Skin epidermis (tissue), 12 donors: ENCODE measurements around the gene EVL.

ENCODE experiments used
- H3K27ac ChIP-seq, 21 experiments: fragments of 200-600 bp; sonication (generic) in 11 of 21; one replicate each; pipeline ENCODE4 v1.5.0; 2020; ENCODE audit warnings: mild to moderate bottlenecking in 3 of 21, inconsistent platforms in 2 of 21, moderate library complexity in 2 of 21
- H3K4me3 ChIP-seq, 7 experiments: fragments of 200-600 bp; sonication (generic) in 2 of 7; one replicate each; pipeline ENCODE4 v1.5.0; 2020; ENCODE audit warnings: inconsistent platforms in 2 of 7, mild to moderate bottlenecking in 2 of 7, moderate library complexity in 1 of 7

EVL gene

GRCh38 chr14:100137173-100137572 is 72.0 kb downstream of the EVL start:
- Histone ChIP-seq H3K4me3 (no peak overlapping the region), H3K27ac (no peak overlapping the region)

GRCh38 chr14:100138082-100138787 is 73.0 kb downstream of the EVL start:
- H3K4me3 ChIP-seq = no peak overlapping the region
- H3K27ac ChIP-seq = no peak overlapping the region

- no peak overlapping the region for H3K4me3 ChIP-seq
- H3K27ac ChIP-seq = no peak overlapping the region
These were observed 73.7 kb downstream of the EVL start for GRCh38 chr14:100138955-100139354.

- H3K4me3 ChIP-seq = no peak overlapping the region
- peak overlapping the region in 5 of 21 experiments; percentile 17 to 69 (median 61) for H3K27ac ChIP-seq
These were observed 75.3 kb downstream of the EVL start for GRCh38 chr14:100140452-100141078.

DNA sequence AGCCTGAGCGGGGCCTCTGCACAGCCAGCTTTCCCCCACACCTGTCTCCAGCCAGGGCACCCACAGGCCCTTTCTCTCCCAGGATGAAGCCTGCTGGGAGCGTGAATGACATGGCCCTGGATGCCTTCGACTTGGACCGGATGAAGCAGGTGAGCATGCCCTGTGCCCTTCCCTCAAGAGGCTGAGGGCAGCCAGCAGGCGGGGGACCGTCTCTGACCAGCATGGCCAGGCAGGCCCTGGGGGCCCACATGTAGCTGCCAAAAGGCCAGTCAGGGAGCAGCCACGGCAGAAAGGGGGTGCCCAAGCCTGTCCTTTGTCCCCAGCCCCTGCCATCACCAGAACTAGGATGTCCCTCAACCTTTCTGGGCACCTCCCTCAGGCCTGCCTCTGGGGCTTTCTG is 75.9 kb downstream of the EVL start:
- no peak overlapping the region for H3K4me3 ChIP-seq
- H3K27ac ChIP-seq = peak overlapping the region in 11 of 21 experiments; percentile 9 to 76 (median 49)

DNA sequence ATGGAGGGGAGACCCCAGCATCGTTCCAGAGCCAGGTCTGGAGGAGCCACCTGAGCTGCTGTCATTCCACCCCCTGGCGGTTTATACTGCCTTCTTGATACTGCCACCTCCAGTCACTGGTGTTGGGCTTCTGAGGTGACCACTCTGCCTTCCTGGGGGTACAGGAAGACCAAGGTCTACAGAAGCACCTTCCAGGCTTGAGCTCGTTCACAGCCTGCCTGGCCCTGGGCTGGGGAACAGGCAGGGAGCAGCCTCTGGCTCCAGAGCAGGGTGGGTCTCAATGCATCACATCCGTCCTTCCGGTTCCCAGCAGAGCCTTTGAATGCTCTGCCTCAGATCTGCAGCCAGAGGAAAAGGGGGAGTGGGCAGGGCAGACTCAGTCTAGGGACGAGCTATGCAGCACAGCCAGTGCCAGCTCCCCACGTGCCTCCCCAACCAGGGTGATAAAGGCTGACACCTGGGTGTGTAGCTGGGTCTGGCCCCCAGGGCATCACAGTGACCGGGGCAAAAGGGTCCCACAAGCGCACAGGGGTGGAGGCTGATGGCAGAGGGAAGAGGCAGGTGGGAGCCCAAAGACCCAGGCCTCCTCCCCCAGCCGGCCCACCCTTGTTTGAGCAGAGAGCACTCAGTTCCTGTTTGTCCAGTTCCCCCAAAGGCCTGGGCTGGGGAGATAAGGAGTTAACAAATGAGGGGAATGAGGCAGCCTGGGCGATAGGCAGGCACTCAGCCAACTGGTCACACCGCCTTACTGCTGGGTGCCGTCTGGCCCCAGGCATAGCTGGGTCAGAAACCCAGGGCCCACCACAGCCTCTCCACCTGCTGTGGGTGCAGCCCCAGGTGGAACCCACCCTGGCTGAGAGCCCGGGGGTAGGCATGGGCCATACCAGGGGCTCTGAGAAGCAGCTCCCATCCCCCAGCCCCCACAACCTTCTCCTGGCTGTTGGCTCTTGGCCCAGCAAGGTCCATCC is 77.1 kb downstream of the EVL start:
- H3K27ac ChIP-seq = peak overlapping the region in 16 of 21 experiments; percentile 2 to 76 (median 36)

DNA sequence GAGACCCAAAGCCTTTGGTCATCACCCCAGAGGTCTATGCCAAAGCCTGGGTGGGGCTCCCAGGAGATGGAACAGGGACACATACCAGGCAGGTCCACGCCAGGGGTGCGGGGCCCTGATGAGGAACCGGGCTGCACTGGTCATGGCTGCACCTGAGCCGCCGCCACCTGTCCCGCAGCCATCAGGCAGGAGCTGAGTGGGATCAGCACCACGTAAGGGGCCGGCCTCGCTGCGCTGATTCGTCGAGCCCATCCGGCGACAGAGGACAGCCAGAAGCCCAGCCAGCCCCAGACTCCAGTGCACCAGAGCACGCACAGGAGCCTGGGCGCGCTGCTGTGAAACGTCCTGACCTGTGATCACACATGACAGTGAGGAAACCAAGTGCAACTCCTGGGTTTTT is 78.3 kb downstream of the EVL start:
- no peak overlapping the region for H3K4me3 ChIP-seq
- H3K27ac ChIP-seq = peak overlapping the region in 2 of 21 experiments; percentile 23 to 39

More for the DNA sequence above, 77.1 kb downstream of the EVL start:
- H3K4me3 ChIP-seq = no peak overlapping the region

DNA sequence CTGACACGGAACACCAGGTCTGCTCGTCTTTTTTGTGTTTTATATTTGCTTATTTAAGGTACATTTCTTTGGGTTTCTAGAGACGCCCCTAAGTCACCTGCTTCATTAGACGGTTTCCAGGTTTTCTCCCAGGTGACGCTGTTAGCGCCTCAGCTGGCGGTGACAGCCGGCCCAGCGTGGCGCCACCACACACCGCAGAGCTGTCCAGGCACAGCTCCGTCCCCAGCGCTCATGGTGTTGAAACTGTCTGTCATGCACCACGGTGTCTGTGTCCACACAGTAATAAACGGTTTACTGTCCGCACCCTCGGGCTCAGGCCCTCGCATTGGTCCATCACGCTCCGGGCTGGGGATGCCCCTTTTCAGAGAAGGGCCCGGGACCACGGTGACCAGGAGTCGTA is 78.7 kb downstream of the EVL start:
- no peak overlapping the region for H3K4me3 ChIP-seq

GRCh38 chr14:100144645-100144995 is 79.4 kb downstream of the EVL start:
- Histone ChIP-seq H3K4me3 (no peak overlapping the region), H3K27ac (peak overlapping the region in 1 of 21 experiments; percentile 12)

More for the DNA sequence above, 78.7 kb downstream of the EVL start:
- H3K27ac ChIP-seq = no peak overlapping the region

- H3K4me3 ChIP-seq = no peak overlapping the region
- H3K27ac ChIP-seq = peak overlapping the region in 2 of 21 experiments; percentile 12 to 20
These were observed 79.9 kb downstream of the EVL start for GRCh38 chr14:100144996-100145646.

GRCh38 chr14:100145682-100146464 is 80.7 kb downstream of the EVL start:
- H3K4me3 ChIP-seq = no peak overlapping the region
- no peak overlapping the region for H3K27ac ChIP-seq

- H3K27ac ChIP-seq = no peak overlapping the region
- no peak overlapping the region for H3K4me3 ChIP-seq
These were observed 81.4 kb downstream of the EVL start for GRCh38 chr14:100146531-100147091.

DNA sequence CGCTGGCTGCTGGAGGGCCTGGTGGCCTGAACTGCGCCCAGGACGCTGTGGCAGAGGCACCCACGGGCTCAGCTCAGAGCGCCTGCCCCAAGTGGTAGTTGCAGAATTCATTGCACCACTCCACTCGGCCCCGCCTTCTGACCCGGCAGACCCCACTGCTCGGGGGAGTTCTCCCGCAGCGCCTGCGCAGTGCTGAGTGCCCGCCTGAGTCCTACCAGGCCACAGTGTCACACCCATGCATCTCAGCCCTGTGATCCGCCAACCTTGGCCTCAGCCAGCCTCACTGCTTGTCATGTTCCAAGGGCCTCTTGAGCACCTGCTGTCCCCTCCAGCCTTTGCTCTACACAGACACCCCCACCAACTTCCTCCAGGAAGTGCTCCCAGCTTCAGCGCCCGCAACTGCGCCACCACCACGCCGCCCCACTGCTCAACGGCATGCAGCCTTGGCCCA is 82.0 kb downstream of the EVL start:
- peak overlapping the region in 2 of 21 experiments; percentile 13 to 37 for H3K27ac ChIP-seq
- no peak overlapping the region for H3K4me3 ChIP-seq

GRCh38 chr14:100147691-100148464 is 82.7 kb downstream of the EVL start:
- peak overlapping the region in 2 of 21 experiments; percentile 13 to 37 for H3K27ac ChIP-seq
- no peak overlapping the region for H3K4me3 ChIP-seq

DNA sequence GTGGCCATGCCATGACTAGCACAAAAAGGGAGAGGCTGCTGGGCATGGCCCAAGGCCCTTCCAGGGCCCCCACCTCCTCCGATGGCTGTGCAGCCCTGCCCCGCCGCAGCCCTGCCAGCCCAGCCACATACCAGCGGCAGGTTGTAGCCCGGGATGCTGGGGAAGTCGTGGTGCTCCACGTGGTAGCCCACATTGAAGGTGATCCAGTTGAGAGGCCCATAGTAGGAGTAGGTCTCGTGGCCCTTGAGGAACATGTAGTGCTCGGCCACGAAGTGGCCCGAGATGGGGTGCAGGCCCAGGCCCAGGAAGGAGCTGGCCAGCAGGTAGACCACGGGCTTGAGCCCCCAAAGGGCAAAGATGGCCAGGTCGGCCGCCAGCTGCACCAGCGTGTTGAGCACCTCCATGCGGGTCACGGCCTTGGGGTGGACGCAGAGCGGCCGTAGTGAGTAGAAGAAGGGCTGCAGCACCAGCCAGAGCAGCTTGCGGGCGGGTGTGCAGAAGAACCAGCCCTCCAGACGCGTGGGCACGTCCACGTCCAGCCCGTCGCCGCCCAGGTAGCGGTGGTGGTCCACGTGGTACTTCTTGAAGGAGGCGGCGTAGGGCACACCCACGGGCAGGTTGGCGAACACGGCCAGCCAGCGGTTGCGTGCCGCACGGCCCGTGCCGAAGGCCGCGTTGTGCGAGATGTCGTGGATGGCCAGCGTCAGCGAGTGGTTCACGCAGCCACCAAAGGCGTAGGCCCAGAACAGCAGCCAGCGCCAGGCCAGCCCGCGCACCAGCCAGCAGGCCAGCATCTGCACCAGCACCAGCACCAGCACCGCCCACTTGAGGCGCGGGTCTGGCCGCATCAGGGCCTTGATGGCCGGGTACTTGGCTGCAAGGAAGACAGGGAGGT is 83.9 kb downstream of the EVL start:
- Histone ChIP-seq H3K27ac (no peak overlapping the region), H3K4me3 (no peak overlapping the region)

DNA sequence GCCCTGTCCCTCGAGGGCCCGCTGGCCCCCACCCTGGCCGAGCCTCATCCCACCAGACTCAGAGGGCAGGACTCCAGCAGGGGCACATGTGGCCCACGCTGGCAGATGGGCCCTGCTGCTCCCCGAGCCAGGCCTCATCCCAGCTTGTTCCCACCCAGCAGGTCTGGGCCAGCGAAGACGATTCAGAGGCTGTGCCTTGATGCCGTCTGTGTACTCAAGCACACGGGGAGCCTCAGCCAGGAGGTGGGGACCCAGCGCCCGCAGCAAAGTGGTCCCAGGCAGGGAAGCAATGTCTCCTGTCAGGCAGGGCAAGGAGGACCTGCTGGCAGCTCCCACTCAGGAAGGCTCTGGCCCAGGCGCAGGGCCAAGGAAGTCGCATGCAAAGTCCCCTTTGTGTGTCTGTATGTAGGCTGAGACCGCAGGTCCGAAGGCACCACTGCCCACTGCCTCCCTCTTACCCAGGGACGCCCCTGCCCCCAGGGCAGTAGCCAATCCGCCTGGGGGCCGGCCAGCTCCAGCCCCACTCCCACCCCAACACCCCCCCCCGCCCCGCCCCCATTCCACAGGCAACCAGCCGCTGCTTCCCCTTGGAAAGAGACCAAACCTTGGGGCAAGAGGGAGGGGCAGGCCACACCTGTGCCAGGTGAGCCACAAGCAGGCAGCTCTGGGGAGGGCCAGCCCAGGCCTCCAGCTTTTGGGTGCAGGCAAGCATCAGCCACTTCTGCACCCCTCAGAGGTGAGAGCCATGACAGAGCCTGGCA is 84.8 kb downstream of the EVL start:
- H3K27ac ChIP-seq = no peak overlapping the region

More for the DNA sequence above, 84.8 kb downstream of the EVL start:
- no peak overlapping the region for H3K4me3 ChIP-seq
